ENCODE results near the gene CCDC47. TPM values are rescaled to one million over a fixed set of nuclear protein-coding genes. Genes with fewer than 3 reads are reported as not detected.
A peak's percentile ranks its signal among the peaks of the same experiment; 100 is the strongest.

Gene CCDC47
- total RNA-seq, 1 experiment from 2014 or later, result 70.9 TPM

DNA sequence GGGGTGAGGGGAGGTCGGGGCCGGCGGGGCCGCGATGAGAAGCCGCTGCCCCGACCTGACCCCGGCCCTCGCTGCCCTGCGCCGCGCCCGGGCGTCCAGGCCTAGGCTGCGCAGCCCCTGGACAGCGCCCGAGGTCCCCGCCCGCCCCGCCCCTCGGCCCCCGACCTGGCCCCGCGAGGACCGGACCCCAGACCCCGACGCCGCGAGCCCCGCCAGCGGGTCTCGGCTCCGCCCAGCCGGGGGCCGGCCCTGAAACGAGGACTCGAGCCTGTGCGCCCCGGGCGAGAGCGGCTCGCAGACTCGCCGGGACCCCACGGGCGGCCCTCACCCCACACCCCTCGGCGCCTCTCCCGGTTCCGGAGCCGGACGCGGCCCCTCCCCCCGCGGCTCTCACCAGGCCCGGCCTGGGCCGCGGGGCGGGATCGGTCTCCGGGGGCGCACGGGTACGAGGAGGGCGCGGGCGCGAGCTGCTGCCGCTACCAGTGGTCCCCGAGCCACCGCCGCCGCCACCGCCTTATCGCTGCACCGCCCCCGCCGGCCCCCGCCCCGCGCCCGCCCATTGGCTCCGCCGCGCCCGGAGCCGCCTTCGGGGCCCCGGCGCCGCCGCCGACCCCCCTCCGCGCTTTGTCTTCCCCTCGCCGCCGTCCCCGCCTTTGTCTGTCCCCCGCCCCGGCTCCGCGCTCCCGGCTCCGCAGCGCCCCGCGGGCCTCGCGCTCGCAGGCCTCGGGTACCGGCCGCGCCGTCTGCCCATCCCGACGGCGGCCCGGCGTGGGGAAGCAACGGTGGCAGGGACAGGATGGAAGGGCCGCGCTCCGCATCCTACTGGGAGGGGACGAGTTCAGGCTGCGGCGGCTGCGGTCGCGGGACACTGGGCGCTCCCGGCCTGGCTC, 73.5 kb downstream of the CCDC47 start, which contains the start of gene LIMD2:
Gene LIMD2 (minus strand): TSS at position 488 of the 890 bp plus-strand sequence. CDS start 827 bp downstream, outside the sequence.
- POLR2A ChIA-PET, result interaction anchor here (1.2 to 2.2 kb wide), 3 partner anchors 21 to 78 kb away, joined by 3 to 8 read pairs (median 7); partner anchors contain the start of genes CCDC47, DDX42 and MAP3K3
- 0 out of 2 replicates have a peak, but pooled peaks have one; percentile 2 for TF ChIP-seq ZNF138 (CRISPR knock-in tag; conservative IDR thresholded peaks at IDR 0.05)
- TF ChIP-seq, protein P1, sequence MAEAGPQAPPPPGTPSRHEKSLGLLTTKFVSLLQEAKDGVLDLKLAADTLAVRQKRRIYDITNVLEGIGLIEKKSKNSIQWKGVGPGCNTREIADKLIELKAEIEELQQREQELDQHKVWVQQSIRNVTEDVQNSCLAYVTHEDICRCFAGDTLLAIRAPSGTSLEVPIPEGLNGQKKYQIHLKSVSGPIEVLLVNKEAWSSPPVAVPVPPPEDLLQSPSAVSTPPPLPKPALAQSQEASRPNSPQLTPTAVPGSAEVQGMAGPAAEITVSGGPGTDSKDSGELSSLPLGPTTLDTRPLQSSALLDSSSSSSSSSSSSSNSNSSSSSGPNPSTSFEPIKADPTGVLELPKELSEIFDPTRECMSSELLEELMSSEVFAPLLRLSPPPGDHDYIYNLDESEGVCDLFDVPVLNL (CRISPR knock-in tag; IDR thresholded peaks at IDR 0.05; ENCODE audit: borderline replicate concordance, low read depth), result no peak
- TF ChIP-seq, protein P2, sequence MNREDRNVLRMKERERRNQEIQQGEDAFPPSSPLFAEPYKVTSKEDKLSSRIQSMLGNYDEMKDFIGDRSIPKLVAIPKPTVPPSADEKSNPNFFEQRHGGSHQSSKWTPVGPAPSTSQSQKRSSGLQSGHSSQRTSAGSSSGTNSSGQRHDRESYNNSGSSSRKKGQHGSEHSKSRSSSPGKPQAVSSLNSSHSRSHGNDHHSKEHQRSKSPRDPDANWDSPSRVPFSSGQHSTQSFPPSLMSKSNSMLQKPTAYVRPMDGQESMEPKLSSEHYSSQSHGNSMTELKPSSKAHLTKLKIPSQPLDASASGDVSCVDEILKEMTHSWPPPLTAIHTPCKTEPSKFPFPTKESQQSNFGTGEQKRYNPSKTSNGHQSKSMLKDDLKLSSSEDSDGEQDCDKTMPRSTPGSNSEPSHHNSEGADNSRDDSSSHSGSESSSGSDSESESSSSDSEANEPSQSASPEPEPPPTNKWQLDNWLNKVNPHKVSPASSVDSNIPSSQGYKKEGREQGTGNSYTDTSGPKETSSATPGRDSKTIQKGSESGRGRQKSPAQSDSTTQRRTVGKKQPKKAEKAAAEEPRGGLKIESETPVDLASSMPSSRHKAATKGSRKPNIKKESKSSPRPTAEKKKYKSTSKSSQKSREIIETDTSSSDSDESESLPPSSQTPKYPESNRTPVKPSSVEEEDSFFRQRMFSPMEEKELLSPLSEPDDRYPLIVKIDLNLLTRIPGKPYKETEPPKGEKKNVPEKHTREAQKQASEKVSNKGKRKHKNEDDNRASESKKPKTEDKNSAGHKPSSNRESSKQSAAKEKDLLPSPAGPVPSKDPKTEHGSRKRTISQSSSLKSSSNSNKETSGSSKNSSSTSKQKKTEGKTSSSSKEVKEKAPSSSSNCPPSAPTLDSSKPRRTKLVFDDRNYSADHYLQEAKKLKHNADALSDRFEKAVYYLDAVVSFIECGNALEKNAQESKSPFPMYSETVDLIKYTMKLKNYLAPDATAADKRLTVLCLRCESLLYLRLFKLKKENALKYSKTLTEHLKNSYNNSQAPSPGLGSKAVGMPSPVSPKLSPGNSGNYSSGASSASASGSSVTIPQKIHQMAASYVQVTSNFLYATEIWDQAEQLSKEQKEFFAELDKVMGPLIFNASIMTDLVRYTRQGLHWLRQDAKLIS (CRISPR knock-in tag; IDR thresholded peaks at IDR 0.05; ENCODE audit: borderline replicate concordance), result no peak
- TF ChIP-seq ATF1 (CRISPR knock-in tag; IDR thresholded peaks at IDR 0.05), result no peak
- no peak for TF ChIP-seq FOXK1 (CRISPR knock-in tag; IDR thresholded peaks at IDR 0.05)
- TF ChIP-seq PRRX2 (CRISPR knock-in tag; IDR thresholded peaks at IDR 0.05), result 0 out of 2 replicates have a peak, but pooled peaks have one; percentile 15
- peak; percentile 34; the same call in 1 of the 2 replicates for TF ChIP-seq NFYB (CRISPR knock-in tag; conservative IDR thresholded peaks at IDR 0.05; ENCODE audit: low read depth)
- Mint-ChIP-seq H3K4me3 (peak within 1 kb of the TSS; percentile 70), H3K4me1 (peaks cover 49% of the 10 kb centered on the region), H3K27me3 (ENCODE audit: low read depth) (peaks cover 6% of the 10 kb centered on the region; the same call in 1 of the 2 replicates), H3K36me3 (peaks cover 17% of the 10 kb centered on the region), H3K9me3 (no peaks in the 10 kb centered on the region), H3K27ac (no peak within 1 kb of the TSS)
- peak; percentile 76 for DNase-seq (ENCODE audit: low spot score)
- CTCF ChIA-PET, result interaction anchor here (1.6 to 1.9 kb wide), 2 partner anchors 10 to 274 kb away, joined by 6 to 8 read pairs; no protein-coding TSS in a partner anchor
- peak; percentile 9 for ATAC-seq

DNA sequence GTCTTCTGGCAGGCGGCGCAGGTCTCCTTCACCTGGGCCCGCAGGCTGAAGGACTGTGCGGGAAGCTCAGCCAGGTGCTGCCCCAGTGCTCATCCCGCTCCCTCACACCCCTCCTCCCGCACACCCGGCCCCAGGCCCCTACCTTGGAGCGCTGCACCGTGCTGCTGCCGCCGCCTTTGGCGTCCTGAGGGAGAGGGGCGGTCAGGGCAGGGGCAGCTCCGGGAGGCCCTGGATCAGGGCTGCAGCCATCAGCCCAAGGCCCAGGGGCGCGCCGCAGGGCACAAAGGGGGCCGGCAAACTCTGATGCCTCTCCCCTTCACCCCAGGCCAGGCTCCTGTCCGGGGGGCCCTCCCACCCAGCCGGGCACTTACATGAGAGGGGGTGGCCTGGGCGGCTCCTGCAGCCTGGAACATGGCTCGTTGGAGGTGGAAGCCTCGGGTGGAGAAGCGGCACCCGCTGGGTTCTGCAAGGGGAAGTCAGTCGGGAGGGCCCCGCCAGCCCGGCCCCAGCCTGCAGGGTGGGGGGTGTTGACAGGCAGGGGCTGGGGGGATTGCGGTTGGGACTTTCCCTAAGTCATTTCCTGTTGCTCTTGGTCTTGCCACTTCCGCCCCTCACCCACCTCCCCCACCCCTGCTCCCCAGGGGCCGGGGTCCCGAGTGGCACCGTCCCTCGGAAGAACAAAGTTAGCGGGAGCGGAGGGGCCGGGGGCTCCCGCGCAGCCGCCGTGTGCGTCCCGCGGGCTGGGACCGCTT, 74.3 kb downstream of the CCDC47 start:
- ATAC-seq (peak; percentile 6), DNase-seq (ENCODE audit: low spot score) (peak; percentile 62)
- Mint-ChIP-seq H3K4me1 (peaks cover 55% of the 10 kb centered on the region), H3K9me3 (no peaks in the 10 kb centered on the region), H3K27ac (no peak overlapping the region), H3K27me3 (ENCODE audit: low read depth) (peaks cover 6% of the 10 kb centered on the region; the same call in 1 of the 2 replicates), H3K4me3 (peak overlapping the region; percentile 69), H3K36me3 (peaks cover 17% of the 10 kb centered on the region)
- ChIA-PET POLR2A (interaction anchor here (0.5 to 2.2 kb wide), 5 partner anchors 13 to 221 kb away, joined by 3 to 8 read pairs (median 3); partner anchors contain the start of gene MAP3K3), CTCF (interaction anchor here (0.6 to 2.3 kb wide), 22 partner anchors 9 to 273 kb away, joined by 3 to 23 read pairs (median 5); partner anchors contain the start of genes CCDC47, DDX42, KCNH6 and MAP3K3)
- TF ChIP-seq TEAD1 (CRISPR knock-in tag; IDR thresholded peaks at IDR 0.05) (0 out of 2 replicates have a peak, but pooled peaks have one; percentile 25), SP1 (CRISPR knock-in tag; conservative IDR thresholded peaks at IDR 0.05) (0 out of 2 replicates have a peak, but pooled peaks have one; percentile 3), KAT7 (CRISPR knock-in tag; IDR thresholded peaks at IDR 0.05; ENCODE audit: borderline replicate concordance) (no peak), ZNF423 (CRISPR knock-in tag; IDR thresholded peaks at IDR 0.05) (peak; percentile 67), FOXJ3 (CRISPR knock-in tag; IDR thresholded peaks at IDR 0.05; ENCODE audit: borderline replicate concordance) (no peak), JUN (CRISPR knock-in tag; IDR thresholded peaks at IDR 0.05) (0 out of 2 replicates have a peak, but pooled peaks have one; percentile 16), NFE2L1 (CRISPR knock-in tag; IDR thresholded peaks at IDR 0.05) (no peak)
- TF ChIP-seq, protein P3, sequence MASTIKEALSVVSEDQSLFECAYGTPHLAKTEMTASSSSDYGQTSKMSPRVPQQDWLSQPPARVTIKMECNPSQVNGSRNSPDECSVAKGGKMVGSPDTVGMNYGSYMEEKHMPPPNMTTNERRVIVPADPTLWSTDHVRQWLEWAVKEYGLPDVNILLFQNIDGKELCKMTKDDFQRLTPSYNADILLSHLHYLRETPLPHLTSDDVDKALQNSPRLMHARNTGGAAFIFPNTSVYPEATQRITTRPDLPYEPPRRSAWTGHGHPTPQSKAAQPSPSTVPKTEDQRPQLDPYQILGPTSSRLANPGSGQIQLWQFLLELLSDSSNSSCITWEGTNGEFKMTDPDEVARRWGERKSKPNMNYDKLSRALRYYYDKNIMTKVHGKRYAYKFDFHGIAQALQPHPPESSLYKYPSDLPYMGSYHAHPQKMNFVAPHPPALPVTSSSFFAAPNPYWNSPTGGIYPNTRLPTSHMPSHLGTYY (CRISPR knock-in tag; IDR thresholded peaks at IDR 0.05), result no peak
- TF ChIP-seq, protein P4, sequence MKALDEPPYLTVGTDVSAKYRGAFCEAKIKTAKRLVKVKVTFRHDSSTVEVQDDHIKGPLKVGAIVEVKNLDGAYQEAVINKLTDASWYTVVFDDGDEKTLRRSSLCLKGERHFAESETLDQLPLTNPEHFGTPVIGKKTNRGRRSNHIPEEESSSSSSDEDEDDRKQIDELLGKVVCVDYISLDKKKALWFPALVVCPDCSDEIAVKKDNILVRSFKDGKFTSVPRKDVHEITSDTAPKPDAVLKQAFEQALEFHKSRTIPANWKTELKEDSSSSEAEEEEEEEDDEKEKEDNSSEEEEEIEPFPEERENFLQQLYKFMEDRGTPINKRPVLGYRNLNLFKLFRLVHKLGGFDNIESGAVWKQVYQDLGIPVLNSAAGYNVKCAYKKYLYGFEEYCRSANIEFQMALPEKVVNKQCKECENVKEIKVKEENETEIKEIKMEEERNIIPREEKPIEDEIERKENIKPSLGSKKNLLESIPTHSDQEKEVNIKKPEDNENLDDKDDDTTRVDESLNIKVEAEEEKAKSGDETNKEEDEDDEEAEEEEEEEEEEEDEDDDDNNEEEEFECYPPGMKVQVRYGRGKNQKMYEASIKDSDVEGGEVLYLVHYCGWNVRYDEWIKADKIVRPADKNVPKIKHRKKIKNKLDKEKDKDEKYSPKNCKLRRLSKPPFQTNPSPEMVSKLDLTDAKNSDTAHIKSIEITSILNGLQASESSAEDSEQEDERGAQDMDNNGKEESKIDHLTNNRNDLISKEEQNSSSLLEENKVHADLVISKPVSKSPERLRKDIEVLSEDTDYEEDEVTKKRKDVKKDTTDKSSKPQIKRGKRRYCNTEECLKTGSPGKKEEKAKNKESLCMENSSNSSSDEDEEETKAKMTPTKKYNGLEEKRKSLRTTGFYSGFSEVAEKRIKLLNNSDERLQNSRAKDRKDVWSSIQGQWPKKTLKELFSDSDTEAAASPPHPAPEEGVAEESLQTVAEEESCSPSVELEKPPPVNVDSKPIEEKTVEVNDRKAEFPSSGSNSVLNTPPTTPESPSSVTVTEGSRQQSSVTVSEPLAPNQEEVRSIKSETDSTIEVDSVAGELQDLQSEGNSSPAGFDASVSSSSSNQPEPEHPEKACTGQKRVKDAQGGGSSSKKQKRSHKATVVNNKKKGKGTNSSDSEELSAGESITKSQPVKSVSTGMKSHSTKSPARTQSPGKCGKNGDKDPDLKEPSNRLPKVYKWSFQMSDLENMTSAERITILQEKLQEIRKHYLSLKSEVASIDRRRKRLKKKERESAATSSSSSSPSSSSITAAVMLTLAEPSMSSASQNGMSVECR (CRISPR knock-in tag; IDR thresholded peaks at IDR 0.05; ENCODE audit: borderline replicate concordance), result 0 out of 2 replicates have a peak, but pooled peaks have one; percentile 17
